ENCODE measurements around the gene CSPG4. TPM values are rescaled to one million over a fixed set of nuclear protein-coding genes. Genes with fewer than 3 reads are reported as not detected.

Gene CSPG4
- total and polyA plus RNA-seq, 2 of the 13 experiments (the other 11 are each of a cell fraction or from before 2014, with no cell fraction given): 0.01 to 0.04 TPM

- TF ChIP-seq ZNF574 (CRISPR knock-in tag; IDR thresholded peaks at IDR 0.05): 0 out of 2 replicates have a peak, but pooled peaks have one; percentile 26
- no peak for TF ChIP-seq CREB1 (IDR thresholded peaks at IDR 0.05)
- TF ChIP-seq CREB1 (CRISPR knock-in tag; IDR thresholded peaks at IDR 0.05): no peak
- TF ChIP-seq BATF2 (CRISPR knock-in tag; IDR thresholded peaks at IDR 0.05): no peak
- TF ChIP-seq NONO (IDR thresholded peaks at IDR 0.05): no peak
- no peak for TF ChIP-seq NONO (CRISPR knock-in tag; conservative IDR thresholded peaks at IDR 0.05)
- TF ChIP-seq HIC2 (CRISPR knock-in tag; IDR thresholded peaks at IDR 0.05; ENCODE audit: low read depth): peak; percentile 86
- TF ChIP-seq NR0B2 (CRISPR knock-in tag; IDR thresholded peaks at IDR 0.05): no peak
- 0 out of 2 replicates have a peak, but pooled peaks have one; percentile 8 for TF ChIP-seq STAG1 (CRISPR knock-in tag; IDR thresholded peaks at IDR 0.05)
- TF ChIP-seq ZNF891 (CRISPR knock-in tag; IDR thresholded peaks at IDR 0.05): peak; percentile 58; the same call in 1 of the 2 replicates
- TF ChIP-seq DR1 (CRISPR knock-in tag; IDR thresholded peaks at IDR 0.05): 0 out of 2 replicates have a peak, but pooled peaks have one; percentile 16
- TF ChIP-seq ZNF883 (CRISPR knock-in tag; IDR thresholded peaks at IDR 0.05; ENCODE audit: not compliant biosample characterization): no peak
- peak; percentile 95 for TF ChIP-seq ZBTB33 (CRISPR knock-in tag; IDR thresholded peaks at IDR 0.05)
- no peak for TF ChIP-seq ZBED4 (CRISPR knock-in tag; IDR thresholded peaks at IDR 0.05; ENCODE audit: borderline replicate concordance)
- TF ChIP-seq ZFY (CRISPR knock-in tag; IDR thresholded peaks at IDR 0.05): peak; percentile 60
- TF ChIP-seq CBFB (CRISPR knock-in tag; IDR thresholded peaks at IDR 0.05): no peak
Measured at GRCh38 chr15:75675579-75676404, 36.9 kb downstream of the CSPG4 start (continued).

All from HepG2 (cell line).